B cell (primary cell): ENCODE results near the gene PTX4.

Experiments used
- EZH2 ChIP-seq: IDR thresholded peaks from 2 replicates; pipeline ENCODE4 v1.6.1; 2012; ENCODE audit warnings: borderline replicate concordance, low read depth, mild to moderate bottlenecking, moderate library complexity, low read length; ENCODE audit not compliant: insufficient read depth, poor library complexity, severe bottlenecking
- TF ChIP-seq, protein P1 (sequence below): fragments of 200-600 bp; IDR thresholded peaks from one replicate; pipeline ENCODE4 v1.8.0; 2022; ENCODE audit warnings: antibody characterized with exemption, mild to moderate bottlenecking

GRCh38 chr16:1436731-1437355 is 51.9 kb downstream of the PTX4 start:
- TF ChIP-seq, protein P1, sequence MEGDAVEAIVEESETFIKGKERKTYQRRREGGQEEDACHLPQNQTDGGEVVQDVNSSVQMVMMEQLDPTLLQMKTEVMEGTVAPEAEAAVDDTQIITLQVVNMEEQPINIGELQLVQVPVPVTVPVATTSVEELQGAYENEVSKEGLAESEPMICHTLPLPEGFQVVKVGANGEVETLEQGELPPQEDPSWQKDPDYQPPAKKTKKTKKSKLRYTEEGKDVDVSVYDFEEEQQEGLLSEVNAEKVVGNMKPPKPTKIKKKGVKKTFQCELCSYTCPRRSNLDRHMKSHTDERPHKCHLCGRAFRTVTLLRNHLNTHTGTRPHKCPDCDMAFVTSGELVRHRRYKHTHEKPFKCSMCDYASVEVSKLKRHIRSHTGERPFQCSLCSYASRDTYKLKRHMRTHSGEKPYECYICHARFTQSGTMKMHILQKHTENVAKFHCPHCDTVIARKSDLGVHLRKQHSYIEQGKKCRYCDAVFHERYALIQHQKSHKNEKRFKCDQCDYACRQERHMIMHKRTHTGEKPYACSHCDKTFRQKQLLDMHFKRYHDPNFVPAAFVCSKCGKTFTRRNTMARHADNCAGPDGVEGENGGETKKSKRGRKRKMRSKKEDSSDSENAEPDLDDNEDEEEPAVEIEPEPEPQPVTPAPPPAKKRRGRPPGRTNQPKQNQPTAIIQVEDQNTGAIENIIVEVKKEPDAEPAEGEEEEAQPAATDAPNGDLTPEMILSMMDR = no peak
- no peak for TF ChIP-seq EZH2
